Measurements from ENCODE around the gene NQO1. TPM values are rescaled to one million over a fixed set of nuclear protein-coding genes. Genes with fewer than 3 reads are reported as not detected.

NQO1 gene
- total RNA-seq, 1 experiment from 2014 or later: 519 TPM

GRCh38 chr16:69747115-69747514 lies 20.8 kb upstream of the NQO1 start (continued):
- TF ChIP-seq EZH2 (IDR thresholded peaks at IDR 0.05): no peak
- no peak for TF ChIP-seq EZH2phosphoT487 (IDR thresholded peaks at IDR 0.05; ENCODE audit: borderline replicate concordance)

GRCh38 chr16:69745959-69746358 lies 19.6 kb upstream of the NQO1 start:
- BruUV-seq (replicated peaks): no TSS peak
- Histone ChIP-seq H4K20me1 (ENCODE audit: insufficient read depth) (no peaks in the 10 kb centered on the region), H3K27me3 (ENCODE audit: insufficient read depth, low read length) (no peaks in the 10 kb centered on the region), H2AFZ (ENCODE audit: low read depth, low read length, poor library complexity, severe bottlenecking) (no peak overlapping the region), H3K4me2 (ENCODE audit: low read length) (no peak overlapping the region), H3K9me2 (ENCODE audit: insufficient read depth) (no peaks in the 10 kb centered on the region), H3K9me3 (ENCODE audit: control insufficient read depth in 1 of 2, insufficient read depth in 1 of 2, low read depth in 1 of 2, low read length in 2 of 2) (no peaks in the 10 kb centered on the region), H3K36me3 (ENCODE audit: control insufficient read depth in 1 of 2, insufficient read depth in 2 of 2, low read length in 2 of 2) (peaks cover 74 to 90% of the 10 kb centered on the region in 2 experiments), H3K4me1 (ENCODE audit: control insufficient read depth in 1 of 2, insufficient read depth in 2 of 2, low read length in 2 of 2) (no peaks in the 10 kb centered on the region), H3K9ac (ENCODE audit: low read length) (no peak overlapping the region), H3K4me3 (replicated peaks in 1 of 2; ENCODE audit: low read depth in 1 of 2, low read length in 2 of 2) (no peak overlapping the region), H3K27ac (ENCODE audit: low read depth, low read length) (no peak overlapping the region; the same call in 1 of the 2 replicates), H3K79me2 (ENCODE audit: insufficient read depth, low read length) (peaks cover 91% of the 10 kb centered on the region)
- ATAC-seq: peak; percentile 33; the same call in 1 of the 2 replicates
- TF ChIP-seq EGR1 (IDR thresholded peaks at IDR 0.05; ENCODE audit: low read depth) (no peak), SP1 (IDR thresholded peaks at IDR 0.05; ENCODE audit: low read depth) (no peak), YY1 (IDR thresholded peaks at IDR 0.05; ENCODE audit: extremely low read depth, insufficient replicate concordance, low read depth, low read length) (no peak), SRF (IDR thresholded peaks at IDR 0.05; ENCODE audit: low read depth) (no peak), ZNF274 (IDR thresholded peaks at IDR 0.05; ENCODE audit: low read depth, low read length) (no peak), ELF1 (IDR thresholded peaks at IDR 0.05; ENCODE audit: borderline replicate concordance, low read depth) (no peak), POLR2AphosphoS5 (IDR thresholded peaks at IDR 0.05; ENCODE audit: low read depth, low read length) (no peak), FOSL1 (IDR thresholded peaks at IDR 0.05; ENCODE audit: low read depth) (no peak), SIN3A (IDR thresholded peaks at IDR 0.05; ENCODE audit: low read depth) (no peak)
- intact Hi-C loops (cut with micrococcal nuclease): no loop called here
- ChIA-PET CTCF (no interaction called here), POLR2A (interaction anchor here (1.8 kb wide), 1 partner anchor 20 kb away, joined by 5 read pairs; the partner anchor contains the start of gene NQO1), RAD21 (ENCODE audit: low non-redundant PET in 1 of 2, low total read pairs in 2 of 2, uncharacterized antibody in 2 of 2, unreplicated experiment in 2 of 2) (no interaction called here)
- no peak for DNase-seq (ENCODE audit: low read depth, low spot score)
